Stimulated activated CD8-positive, alpha-beta memory T cell treated with anti-CD3 and anti-CD28 coated beads, Interleukin-4, amount 100 ng/mL, for 4 hours (primary cell): ENCODE results near the gene DOCK6.

Source experiments
- DNase-seq, 2 donors: peaks; one replicate each; pipeline ENCODE4 v3.0.0-alpha.2; 2020; ENCODE audit warnings: low read depth in 2 of 2, low spot score in 1 of 2

The DOCK6 gene

DNA sequence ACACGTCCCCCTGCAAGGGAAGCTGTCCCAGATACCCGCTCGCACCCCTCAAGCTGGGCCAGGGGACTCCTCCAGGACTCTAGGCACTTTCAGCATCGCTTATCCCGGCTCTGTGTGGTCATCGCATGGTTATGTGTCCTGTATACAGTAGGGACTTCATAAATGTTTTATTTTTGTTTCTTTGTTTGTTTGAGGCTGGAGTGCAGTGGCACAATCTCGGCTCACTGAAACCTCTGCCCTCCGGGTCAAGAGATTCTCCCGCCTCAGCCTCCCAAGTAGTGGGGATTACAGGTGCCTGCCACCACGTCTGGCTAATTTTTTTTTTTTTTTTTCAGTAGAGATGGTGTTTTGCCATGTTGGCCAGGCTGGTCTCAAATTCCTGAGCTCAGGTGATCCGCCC lies 15.4 kb downstream of the DOCK6 start:
- DNase-seq = no peak

- no peak for DNase-seq
These were observed 17.3 kb downstream of the DOCK6 start for GRCh38 chr19:11244846-11245589.

- DNase-seq = no peak
These were observed 18.5 kb downstream of the DOCK6 start for GRCh38 chr19:11243798-11244169.

- DNase-seq = peak; percentile 62 to 77
These were observed 19.2 kb downstream of the DOCK6 start for GRCh38 chr19:11242864-11243797.

DNA sequence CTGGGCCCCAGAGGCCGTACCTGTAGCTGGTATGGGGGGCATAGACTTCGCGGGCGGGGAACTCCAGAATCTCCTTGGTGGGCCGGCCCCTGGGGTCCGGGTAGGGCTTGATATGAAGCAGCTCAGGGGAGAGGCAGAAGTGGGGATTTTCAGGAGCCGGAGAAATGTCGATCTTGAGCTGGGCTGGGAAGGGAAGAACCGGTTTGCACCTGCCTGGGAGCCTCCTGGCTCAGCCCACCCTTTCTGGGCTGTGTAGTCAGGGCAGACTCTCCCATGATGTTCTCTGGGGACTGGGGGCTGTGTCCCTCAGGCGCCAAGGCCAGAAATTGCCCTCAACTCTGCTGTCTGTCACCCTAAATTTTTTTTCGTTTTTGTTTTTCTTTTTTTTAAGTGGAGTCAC lies 20.3 kb downstream of the DOCK6 start:
- DNase-seq = no peak

DNA sequence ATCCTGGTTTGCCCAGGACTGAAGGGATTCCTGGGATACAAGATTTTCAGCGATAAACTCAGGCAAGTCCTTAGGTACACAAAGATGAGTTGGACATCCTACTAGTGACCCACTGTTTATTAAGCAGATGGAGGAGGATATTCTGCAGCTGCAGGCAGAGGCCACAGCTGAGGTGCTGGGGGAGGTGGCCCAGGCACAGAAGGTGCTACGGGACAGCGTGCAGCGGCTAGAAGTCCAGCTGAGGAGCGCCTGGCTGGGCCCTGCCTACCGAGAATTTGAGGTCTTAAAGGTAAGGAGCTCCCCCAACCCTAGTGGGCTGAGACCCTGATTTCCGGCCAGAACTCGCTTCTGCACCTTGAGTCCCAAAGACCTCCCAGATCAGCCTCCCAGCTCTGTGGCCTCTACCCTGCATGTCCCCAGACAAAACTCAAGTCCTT lies 22.3 kb downstream of the DOCK6 start:
- no peak for DNase-seq

- DNase-seq = no peak
These were observed 22.8 kb downstream of the DOCK6 start, which contains the start of gene ANGPTL8 for GRCh38 chr19:11239377-11240000. ANGPTL8 (plus strand) TSS chr19:11239619; CDS start chr19:11239638, 19 bp downstream.

DNA sequence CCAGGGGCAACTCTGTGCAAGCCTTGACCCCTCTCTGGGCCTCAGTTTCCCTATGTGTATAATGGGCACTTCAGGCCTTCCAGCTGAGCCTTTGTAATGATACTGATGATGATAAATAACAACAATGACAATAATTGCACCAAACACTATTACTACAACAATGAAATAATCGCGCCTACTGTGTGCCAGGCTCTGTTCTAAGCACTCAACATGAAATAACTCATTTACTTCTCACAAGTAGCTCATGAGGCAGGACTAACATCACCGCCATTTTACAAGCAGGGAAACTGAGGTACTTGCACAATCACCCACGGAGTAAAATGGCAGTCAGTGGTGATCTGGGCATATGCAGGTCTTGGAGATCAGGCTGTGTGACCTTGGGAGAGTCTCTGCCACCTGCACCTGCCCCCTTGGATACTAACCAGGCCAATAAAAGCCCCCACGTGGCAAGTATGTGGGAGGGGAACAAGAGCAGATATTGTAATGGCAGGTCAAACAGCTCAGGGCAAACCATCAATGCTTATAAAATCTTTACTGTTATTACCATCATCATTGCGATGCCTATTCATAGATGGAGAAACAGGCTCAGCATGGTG lies 23.4 kb downstream of the DOCK6 start:
- DNase-seq = no peak

GRCh38 chr19:11238041-11238440 lies 24.3 kb downstream of the DOCK6 start:
- DNase-seq = no peak

DNA sequence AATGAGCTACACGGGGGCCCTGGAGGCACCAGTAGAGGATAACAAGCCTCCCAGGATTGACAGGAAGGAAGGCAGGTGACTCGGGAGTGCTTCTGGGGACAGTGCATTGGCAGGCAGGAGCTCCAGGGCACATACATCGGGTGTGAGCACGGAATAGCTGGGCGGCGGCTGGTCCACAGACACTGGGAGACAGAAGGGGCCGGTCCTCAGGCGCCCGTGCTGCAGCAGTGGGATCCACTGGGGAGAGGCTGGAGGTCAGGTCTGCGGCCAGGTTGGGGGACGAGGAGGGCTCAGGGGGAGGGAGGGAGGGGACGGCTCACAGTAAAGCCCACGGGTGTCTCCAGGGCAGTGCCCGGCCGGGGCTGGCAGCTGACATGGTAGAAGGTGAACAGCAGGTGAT lies 25.0 kb downstream of the DOCK6 start:
- no peak for DNase-seq

DNA sequence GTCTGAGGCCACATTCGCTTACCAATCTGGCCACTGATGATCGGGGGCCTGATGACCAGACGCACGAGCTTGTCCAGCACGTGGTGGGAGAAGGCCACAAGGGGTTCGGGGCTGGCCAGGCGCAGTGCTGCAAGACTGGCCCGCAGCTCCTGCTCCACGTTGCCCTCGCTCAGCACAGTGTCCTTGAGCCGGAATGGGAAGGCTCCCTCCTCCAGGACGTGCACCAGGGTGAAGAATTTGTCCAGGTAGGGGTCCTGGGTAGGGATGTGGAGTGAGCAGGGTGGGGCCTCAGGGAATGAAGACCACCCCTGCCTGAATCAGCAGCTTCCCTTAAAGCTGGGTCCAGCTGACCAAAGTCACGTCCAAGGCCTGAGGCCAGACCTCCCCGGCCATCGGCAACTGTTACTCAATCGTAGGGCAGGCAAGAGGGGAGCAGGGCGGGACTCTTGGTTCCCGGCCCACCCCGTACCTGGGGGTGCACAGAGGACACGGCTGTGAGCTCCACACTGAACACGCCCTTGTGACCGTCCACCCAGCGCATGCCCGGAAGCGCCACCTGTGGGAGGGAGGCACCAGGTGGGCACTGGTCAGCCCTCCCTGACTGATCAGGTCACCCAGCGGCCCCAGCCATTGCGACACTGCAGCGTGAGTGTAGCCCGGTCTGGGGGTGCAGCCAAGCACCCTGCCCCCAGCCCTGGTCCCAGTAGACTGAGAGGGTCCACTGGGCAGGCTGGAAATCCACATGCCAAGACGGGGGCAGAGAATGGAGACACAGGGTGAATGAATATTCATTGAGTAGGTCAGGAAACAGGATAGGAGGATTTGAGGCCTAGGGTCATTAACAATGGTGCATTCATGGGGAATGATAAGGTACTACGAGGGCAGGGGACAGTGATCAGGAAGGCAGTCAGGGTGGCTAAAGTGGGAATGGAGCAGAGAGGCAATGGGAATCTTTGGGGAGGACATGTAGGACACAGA lies 25.7 kb downstream of the DOCK6 start:
- no peak for DNase-seq

DNA sequence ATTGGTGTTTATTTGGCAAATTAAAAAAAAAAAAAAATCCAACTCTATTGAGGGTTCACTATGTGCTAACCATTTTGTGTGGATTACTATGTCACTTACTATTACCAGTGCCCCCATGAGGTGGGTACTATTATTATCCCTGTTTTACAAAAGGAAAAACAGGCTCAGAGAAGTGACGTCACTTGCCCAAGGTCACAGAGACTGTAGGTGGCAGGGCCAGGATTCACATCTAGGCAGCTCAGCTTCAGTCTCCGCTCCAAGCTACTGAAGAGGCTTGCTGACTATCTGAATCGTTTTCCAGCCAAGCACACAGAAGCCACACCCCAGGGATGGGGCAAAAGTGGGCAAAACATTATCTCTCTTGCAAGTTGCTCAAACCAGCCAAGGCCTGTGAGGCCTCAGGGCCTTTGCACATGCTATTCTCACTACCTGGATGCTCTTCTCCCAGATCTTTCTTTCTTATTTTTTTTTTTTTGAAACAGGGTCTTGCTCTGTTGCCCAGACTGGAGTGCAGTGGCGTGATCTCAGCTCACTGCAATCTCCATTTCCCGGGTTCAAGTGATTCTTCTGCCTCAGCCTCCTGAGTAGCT lies 27.7 kb downstream of the DOCK6 start:
- no peak for DNase-seq

DNA sequence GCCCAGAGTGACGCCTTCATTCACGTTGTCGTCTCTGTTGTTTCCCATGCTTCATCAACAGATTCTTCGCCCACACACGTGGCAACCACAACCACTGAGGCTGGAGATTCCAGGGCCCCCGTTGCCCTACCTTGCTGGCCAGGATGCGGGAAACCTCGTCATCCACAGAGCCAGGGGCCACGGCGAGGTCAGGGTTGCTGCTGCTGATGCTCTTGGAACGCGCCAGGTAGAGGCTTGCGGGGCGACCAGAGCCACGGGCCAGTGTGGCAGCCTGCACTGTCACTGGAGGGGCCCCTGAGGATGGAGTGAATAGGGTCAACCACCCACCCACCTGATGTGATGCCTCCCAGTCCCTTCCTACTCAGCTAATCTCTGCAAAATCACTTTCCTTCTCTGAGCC lies 29.3 kb downstream of the DOCK6 start:
- DNase-seq = no peak

DNA sequence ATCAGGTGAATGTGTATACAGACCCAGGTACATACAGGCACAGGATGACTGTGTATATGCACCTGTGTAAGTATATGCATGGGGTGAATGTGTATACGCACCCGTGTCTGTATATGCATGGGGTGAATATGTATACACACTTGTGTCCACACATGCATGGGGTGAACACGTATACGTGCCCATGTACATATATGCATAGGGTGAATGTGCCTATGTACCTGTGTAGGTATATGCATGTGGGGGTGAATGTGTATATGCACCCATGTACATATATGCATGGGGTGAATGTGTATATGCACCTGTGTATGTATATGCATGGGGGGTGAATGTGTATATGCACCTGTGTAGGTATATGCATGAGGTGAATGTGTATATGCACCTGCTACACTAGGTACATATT lies 29.8 kb downstream of the DOCK6 start:
- DNase-seq = no peak

DNA sequence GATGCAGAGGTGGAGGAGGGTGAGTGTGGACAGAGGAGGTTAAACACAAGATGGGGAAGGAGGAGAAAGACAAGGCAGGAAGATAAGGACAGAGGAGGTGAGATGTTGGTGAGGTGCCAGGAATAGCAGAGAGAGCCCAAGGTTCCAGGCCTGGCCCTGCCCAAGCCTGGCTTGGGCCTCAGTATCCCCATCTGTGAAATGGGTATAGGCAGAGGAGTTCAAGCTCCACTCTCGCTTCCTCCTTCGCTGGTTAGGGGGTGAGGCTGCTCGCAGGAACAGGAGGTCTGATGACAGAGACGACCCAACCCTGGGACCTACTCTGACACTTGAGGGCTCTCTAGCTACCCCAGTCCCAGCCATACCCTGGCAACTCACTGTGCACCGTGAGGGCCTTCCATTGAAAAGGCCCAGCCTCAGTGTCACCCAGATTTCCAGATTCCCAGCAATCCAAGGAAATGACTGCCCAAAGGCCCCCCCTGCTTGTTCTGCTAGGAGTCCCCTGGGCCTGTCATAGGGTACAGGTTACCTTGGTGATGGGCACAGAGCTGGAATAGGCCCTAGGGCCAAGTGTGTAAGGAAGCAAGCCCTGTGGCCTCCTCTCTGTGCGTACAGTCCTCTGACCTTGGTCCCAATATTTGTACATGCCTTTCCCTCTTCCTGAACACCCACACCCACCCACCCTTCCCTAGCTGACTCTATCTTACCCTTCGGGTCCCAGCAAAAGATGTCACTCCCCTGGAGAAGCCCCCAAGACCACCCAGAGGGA lies 31.5 kb downstream of the DOCK6 start:
- no peak for DNase-seq

DNA sequence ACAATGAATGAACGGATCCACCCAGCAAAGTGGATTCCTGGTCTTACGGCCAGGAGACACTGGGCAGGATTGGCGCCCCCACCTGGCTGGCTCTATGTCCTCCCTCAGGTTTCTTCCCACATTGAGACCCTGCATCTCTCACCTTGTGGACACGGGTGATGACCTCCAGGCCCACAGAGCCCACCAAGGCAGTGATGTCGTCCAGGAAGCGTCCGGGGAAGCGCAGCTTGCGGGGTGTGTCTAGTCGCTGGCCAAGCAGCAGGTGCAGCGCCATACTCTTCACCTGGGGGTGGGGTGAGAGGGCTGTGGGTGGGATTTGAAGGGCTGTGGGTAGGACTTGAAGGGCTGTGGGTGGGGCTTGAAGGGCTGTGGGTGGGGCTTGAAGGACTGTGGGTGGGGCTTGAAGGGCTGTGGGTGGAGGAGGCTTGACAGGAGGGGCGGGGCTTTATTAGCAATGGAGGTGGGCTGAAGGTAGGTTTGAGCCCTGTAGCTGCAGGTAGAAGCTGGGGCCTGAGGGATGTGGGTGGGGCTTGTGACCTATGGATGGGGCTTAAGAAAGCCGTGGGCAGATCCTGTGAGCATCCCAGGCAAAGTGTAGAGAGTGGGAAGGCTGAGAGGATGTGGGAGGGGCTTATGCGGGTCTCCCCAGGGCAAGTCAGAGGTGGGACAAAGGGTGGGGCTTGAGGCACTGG lies 35.0 kb downstream of the DOCK6 start:
- no peak for DNase-seq

DNA sequence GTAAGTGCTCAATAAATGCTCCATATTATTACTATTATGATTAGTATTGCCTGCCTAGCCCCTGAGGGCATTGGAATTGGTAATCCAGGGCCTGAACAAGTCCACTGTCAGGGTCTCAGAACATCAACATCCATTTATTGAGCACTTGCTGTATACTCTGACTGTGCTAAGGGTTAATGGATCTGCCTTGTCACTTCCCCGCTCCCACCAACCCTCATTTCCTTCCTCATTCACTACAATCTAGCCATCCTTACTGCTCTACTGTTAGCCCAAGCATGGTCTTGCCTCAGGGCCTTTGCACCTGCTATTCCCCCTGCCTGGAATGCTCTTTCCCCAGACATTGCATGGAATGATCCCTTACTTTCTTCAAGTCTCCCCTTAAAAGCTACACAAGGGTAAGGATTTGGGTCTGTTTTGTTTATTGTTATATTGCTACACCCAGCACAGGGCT lies 35.6 kb downstream of the DOCK6 start:
- DNase-seq = no peak

DNA sequence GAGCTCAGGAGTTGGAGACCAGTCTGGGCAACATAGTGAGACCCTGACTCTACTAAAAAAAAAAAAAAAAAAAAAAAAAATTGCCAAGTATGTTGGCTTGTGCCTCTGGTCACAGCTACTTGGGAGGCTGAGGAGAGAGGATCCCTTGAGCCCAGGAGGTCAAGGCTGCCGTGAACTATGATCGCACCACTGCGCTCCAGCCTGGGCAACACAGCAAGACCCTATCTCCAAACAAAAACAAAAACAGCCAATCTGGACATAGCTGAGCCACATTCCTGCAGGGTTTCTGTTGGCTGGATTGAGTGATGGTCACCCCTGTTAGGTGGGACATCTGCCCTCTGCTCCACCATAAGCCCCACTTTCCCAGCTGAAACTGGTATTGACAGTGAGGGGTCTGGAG lies 36.5 kb downstream of the DOCK6 start:
- no peak for DNase-seq
